Inflammatory macrophage treated with lipopolysaccharide for 4 hours (primary cell): ENCODE results near the gene ENTPD7.

ENCODE experiments used
- DNase-seq: peaks from one replicate; pipeline ENCODE4 v3.0.0-alpha.2; 2020

The ENTPD7 gene

GRCh38 chr10:99652800-99653390, 6.4 kb upstream of the ENTPD7 start:
- DNase-seq: no peak

- DNase-seq: peak; percentile 37
Observed at GRCh38 chr10:99654390-99655175, 4.7 kb upstream of the ENTPD7 start.

GRCh38 chr10:99656199-99657064, 2.9 kb upstream of the ENTPD7 start:
- DNase-seq: peak; percentile 73

DNA sequence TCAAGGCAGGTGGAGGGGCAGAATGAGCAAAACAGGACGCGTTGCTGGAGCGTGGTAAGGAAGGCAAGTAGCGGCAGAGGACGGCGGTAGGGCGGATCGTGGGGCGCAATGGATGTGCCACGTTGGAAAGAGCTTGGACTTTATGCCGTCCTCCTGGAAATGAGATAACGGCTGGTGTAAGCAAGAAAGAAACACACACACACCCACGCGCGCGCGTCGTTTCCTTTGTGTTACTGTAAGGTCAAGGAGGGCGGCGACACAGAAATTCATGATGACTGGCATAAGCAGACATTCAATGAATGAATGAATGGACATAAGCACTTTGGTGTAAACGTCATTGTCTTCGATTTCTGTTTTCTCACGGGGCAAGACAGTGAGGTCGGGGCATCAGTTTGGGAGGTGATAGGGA, 683 bp upstream of the ENTPD7 start:
- peak; percentile 94 for DNase-seq

- DNase-seq: no peak
Observed at GRCh38 chr10:99659868-99660366, 608 bp downstream of the ENTPD7 start.

- no peak for DNase-seq
Observed at GRCh38 chr10:99660662-99661376, 1.5 kb downstream of the ENTPD7 start.

DNA sequence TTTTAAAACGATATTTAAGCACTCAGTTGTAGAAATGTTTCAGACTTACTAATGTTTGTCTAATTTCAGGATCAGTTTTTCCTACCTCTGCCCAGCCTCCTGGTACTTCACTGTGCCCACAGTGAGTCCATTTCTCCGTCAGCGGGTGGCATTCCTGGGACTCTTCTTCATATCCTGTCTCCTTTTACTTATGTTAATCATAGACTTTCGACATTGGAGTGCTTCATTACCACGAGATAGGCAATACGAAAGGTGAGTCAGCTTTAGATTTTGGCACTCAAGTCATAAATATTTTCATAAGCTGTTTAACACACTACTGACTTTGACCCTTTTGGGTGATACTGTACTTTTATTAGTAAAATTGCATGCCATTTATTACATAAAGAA, 2.1 kb downstream of the ENTPD7 start:
- DNase-seq: peak; percentile 49

DNA sequence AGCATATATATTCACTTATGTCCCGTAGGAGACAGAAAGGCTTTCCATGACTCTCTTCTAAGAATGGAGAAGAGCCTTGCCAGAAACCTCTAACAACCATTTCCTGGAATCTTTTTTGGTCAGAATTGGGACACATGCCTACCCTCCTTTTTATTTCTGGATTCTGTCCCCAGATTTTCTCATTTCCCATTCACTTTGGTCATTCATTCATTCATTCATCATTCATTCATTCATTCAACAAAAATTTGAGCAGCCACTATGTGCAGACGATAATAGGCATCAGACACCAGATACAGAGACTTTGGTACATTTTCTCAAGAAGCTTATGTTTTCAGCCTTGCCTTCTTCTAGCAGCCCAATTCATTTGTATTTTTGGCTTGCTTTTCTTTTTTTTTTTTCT, 6.0 kb downstream of the ENTPD7 start:
- no peak for DNase-seq

DNA sequence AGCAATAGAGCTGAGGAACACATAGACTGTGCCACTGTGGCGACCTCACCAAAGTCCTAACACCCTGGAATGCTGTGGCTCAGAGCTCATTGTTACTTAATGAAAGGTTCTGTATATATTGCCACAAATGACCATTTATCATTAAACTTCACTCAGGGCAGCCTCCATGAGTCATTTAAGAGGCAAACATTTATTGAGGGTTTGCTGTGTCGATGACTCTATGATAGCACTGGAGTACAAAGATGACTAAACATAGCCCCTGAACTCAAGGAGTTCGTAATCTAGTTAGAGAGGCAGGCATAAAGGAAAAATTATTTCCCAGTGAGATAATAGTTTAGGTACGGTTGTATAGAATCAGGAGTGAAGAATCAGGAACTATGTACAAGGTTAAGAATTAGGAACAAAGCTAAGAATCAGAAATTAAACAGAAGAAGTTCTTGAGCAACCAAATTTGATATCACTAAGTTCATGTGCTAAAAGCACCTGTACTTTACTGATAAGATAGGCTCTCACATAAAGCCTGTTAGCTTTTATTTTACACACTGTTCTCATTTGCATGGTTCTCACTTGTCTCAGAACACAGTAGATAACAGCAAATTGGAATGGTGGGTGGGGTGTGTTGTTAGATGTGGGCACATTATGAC, 7.9 kb downstream of the ENTPD7 start:
- DNase-seq: no peak

DNA sequence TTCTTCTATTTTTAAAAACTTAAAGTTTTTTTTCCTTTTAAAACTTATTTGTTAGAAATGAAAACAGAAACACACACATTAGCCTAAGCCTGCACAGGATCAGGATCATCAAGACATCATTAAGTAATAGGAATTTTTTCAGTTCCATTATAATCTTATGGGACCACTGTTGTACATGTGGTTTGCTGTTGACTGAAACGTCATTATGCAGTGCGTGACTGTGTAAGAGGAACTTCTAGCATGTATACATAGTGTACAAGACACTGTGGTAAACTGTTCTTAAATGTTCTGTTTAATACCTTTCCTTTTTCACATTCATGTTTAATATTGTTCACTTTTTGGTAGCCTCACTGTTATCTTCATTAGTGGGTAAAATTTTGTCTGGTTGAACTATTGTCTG, 12.1 kb downstream of the ENTPD7 start:
- peak; percentile 19 for DNase-seq

DNA sequence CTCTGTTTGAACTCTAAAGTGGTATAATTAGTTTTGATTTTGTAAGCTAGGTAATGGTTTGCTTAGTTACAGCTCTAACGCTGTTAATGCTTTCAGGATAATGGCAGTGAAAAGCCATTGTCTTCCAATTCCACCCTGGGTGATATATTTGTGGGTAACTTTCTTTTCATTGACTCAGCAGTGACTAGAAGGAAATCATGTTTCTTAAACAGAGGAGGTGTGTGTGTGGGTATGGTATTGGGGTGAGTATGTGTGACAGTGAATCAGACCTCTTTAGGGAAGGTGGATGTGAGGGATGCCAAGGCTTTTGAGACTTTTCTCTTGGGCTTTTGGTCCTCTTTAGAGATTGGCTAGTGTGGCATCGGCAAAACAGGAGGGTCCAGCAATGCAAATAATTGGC, 13.6 kb downstream of the ENTPD7 start:
- DNase-seq: no peak

- DNase-seq: peak; percentile 56
Observed at GRCh38 chr10:99673492-99673891, 14.2 kb downstream of the ENTPD7 start.

- DNase-seq: peak; percentile 83
Observed at GRCh38 chr10:99674762-99675161, 15.5 kb downstream of the ENTPD7 start.

DNA sequence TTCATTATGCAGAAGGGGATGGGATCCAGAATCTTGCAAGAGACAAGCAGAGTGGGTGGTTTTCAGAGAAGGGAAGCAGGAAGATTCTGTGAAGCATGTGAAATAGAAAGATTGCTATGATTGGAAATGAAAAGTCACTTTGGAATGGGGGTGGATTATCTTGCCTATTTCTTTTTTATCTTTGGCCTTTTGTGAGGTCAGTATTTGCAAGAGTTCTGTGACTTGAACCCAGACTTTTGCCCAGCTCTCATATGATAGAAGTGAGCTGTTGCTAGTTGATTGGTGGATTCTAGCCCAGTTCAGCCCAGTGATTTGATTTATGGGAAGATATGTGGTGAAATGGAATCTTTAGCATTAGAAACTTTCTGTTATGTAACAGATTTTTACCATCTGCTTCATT, 17.1 kb downstream of the ENTPD7 start:
- DNase-seq: peak; percentile 61

DNA sequence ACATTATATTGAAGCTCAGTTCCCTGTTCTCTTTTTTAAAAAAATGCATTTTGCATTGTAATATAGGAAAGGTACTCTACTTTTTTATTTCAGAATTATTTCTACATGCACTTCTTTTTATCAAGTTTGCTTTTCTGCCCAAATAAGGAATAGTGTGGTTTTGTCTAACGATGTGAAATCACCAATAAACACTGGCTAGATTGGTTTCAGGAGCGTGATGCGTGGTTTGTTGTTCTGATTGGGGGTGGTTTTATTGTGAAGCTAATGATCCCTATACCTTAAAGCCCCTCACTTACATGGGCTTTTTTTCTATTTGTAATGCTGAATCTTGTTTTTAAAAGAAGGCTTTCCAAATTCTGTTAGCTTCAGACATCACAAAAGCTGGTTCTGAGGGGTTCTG, 17.6 kb downstream of the ENTPD7 start:
- DNase-seq: no peak

DNA sequence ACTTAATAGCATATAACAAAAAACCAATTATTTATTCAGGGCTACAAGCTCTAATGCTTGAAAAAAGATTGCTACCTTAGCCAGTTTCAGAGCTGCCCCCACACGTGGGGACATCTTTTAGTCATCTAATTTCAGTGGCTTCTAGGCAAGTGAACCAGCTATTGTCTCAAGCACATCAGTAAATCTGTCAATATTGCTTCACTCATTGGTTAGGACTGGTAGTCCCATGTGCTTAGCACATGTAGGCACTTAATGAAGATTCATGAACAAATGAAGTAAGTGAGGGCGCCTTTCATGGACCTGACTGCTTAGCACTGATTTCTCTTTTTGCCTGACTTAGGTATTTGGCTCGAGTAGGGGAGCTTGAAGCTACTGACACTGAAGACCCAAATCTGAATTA, 19.6 kb downstream of the ENTPD7 start:
- DNase-seq: no peak

- DNase-seq: peak; percentile 81
Observed at GRCh38 chr10:99681553-99681952, 22.2 kb downstream of the ENTPD7 start.

- no peak for DNase-seq
Observed at GRCh38 chr10:99682032-99682431, 22.7 kb downstream of the ENTPD7 start.

DNA sequence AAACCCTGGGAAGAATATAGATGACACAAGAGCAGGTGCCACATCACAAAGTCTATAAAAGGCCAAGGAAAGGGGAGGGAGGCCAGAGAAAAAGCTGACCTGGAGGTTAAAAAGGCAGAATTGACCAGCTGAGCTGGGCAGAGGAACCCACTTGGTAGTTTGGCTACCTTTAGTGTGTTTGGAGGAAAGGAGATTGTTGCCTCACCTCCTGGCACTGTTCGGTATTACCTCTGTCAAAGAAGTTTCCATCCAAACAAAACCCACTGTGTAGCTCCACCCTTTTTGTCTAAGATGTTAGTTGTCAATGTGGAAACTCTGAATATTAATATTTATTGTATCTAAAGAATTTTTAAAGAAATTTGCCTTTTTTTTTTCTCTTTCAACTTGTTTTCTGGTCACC, 23.4 kb downstream of the ENTPD7 start:
- DNase-seq: no peak

DNA sequence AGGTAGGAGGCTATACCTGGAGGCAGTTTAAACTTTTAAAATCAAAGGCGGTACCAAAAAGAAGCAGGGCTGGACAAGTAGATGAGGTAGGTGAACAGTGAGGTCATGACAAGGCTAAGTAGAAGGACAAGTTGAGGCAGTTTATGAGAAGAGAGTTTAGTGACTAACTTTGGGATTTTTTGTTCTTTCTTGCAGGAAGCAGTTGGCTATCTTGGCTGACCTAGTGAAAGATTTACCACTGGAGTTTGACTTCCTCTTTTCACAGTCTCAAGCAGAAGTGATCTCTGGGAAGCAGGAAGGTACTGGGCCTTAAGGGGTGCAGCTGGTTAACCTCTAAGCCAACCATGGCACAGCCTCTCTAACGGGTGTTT, 26.3 kb downstream of the ENTPD7 start:
- peak; percentile 90 for DNase-seq

GRCh38 chr10:99689461-99689860, 30.2 kb downstream of the ENTPD7 start:
- no peak for DNase-seq

DNA sequence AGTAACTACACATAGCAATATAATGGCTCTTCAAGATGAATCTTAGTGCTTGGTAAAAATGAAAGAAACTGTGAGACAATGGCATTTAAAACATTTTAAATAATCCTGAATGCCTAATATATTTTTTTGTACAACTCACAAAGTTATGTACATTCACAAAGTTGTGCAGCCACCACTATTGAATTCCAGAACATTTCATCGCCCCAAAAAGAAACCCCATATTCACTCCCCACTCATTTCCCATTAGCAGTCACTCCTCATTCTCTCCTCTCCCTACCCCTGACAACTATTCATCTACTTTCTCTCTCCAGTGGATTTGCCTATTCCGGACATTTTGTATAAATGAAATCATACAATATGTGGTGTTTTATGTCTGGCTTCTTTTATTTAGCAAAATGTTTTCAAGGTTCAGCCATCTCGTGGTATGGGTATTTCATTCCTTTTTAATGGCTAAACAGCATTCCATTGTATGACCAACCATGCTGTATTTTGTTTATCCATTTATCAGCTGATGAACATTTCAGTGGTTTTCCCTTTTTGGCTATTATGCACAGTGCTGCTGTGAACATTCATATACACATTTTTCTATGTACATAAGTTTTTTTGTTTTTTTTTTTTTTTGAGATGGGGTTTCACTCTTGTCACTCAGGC, 34.7 kb downstream of the ENTPD7 start:
- DNase-seq: no peak
